Naive B cell (primary cell): ENCODE data around the gene OR10H1. TPM values are rescaled to one million over a fixed set of nuclear protein-coding genes. Genes with fewer than 3 reads are reported as not detected.
"Not testable (repeated sequence)": the region's sequence is repeated elsewhere in the genome, so short reads cannot be mapped to it uniquely, and the experiment has no call there.

Experiments
- ATAC-seq, 2 donors: fragments of 150-1000 bp; cut with Tn5 transposase; 2 replicates each; pipeline ENCODE4 v1.10.0; 2021; ENCODE audit warnings: low read depth in 2 of 2, mild to moderate bottlenecking in 2 of 2, moderate library complexity in 2 of 2
- DNase-seq: peaks from one replicate; pipeline ENCODE4 v3.0.0; 2022
- H3K27ac Mint-ChIP-seq, 6 donors: one replicate each; pipeline ENCODE4 v1.8.0; 2020 to 2022; ENCODE audit warnings: mild to moderate bottlenecking in 6 of 6, mixed read lengths in 6 of 6, moderate library complexity in 5 of 6, inconsistent platforms in 2 of 6
- H3K27me3 Mint-ChIP-seq, 3 donors: one replicate each; pipeline ENCODE4 v1.8.0; 2021 to 2022; ENCODE audit warnings: mixed read lengths in 3 of 3, mild to moderate bottlenecking in 1 of 3
- H3K36me3 Mint-ChIP-seq, 2 donors: one replicate each; pipeline ENCODE4 v1.8.0; 2020 to 2022; ENCODE audit warnings: mixed read lengths in 2 of 2, inconsistent platforms in 1 of 2, mild to moderate bottlenecking in 1 of 2
- H3K4me1 Mint-ChIP-seq, 3 donors: one replicate each; pipeline ENCODE4 v1.8.0; 2020 to 2022; ENCODE audit warnings: mixed read lengths in 3 of 3, inconsistent platforms in 1 of 3, mild to moderate bottlenecking in 1 of 3, moderate library complexity in 1 of 3
- H3K4me3 Mint-ChIP-seq, 8 donors: one replicate each; pipeline ENCODE4 v1.8.0; 2020 to 2022; ENCODE audit warnings: mild to moderate bottlenecking in 8 of 8, mixed read lengths in 8 of 8, moderate library complexity in 8 of 8, inconsistent platforms in 2 of 8
- H3K9me3 Mint-ChIP-seq, 7 donors: one replicate each; pipeline ENCODE4 v1.8.0; 2020 to 2022; ENCODE audit warnings: mixed read lengths in 7 of 7, mild to moderate bottlenecking in 5 of 7, inconsistent platforms in 2 of 7, moderate library complexity in 1 of 7
- polyA plus RNA-seq, 6 donors: library from polyadenylated mRNA; unstranded; fragments of 300-500 nt; fragmentation: Illumina TruSeq; gene quantifications; one replicate each; pipeline ENCODE4 v1.2.3, GENCODE V29; 2021; ENCODE audit warnings: low read depth in 6 of 6

The OR10H1 gene
- polyA plus RNA-seq, 6 donors from 2014 or later = not detected

DNA sequence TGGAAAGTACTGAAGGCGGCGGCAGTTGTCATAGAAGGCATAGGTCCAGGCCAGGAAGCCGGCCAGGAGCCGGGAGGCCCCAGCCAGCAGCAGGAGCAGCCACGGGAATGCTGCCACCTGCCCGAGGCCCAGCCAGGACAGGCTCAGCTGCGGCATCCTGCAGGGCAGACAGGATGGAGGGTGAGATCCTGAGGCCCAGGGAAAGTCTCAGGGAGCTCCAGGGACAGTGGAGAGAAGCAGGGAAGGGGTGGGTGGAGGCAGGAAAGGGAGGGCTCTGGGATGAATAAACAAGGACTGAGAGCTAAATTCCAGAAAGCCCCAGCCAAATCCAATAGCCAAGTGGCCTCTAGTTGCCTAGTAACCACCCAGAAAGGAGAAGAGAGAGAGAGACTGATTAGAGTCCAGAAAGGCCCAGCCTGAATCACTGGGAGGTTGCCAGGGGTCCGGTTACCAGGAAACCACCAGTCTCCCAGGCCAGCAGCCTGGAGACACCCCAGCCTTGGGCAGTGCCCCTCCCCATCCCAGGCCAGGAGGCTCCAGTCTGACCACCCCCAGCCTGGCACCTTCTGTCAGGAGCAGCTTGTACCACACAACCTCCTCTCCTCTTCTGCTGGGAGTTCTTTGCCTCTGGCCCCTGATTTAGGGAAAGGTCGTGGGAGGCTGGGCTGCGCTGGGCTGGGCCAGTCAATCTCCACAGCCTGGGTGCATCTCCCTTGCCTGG, 35.5 kb downstream of the OR10H1 start:
- Mint-ChIP-seq H3K4me1 (peaks cover 0 to 8% (median 4%) of the 10 kb centered on the region in 3 donors), H3K27ac (no peak overlapping the region), H3K4me3 (peak overlapping the region in 1 of 8 donors; percentile 22), H3K27me3 (peaks cover 14 to 60% (median 42%) of the 10 kb centered on the region in 3 donors), H3K9me3 (peaks cover under 1 to 10% (median 4%) of the 10 kb centered on the region in 7 donors), H3K36me3 (peaks cover 0 to 8% of the 10 kb centered on the region in 2 donors)
- no peak for DNase-seq
- ATAC-seq = no peak

GRCh38 chr19:15776991-15777970, 38.2 kb downstream of the OR10H1 start:
- H3K4me1 Mint-ChIP-seq = peaks cover 0 to 8% (median 4%) of the 10 kb centered on the region in 3 donors
- DNase-seq (no peak), ATAC-seq (no peak)
- H3K4me3 Mint-ChIP-seq = no peak overlapping the region
- no peak overlapping the region for H3K27ac Mint-ChIP-seq
- peaks cover 0 to 8% of the 10 kb centered on the region in 2 donors for H3K36me3 Mint-ChIP-seq
- peaks cover 24 to 66% (median 54%) of the 10 kb centered on the region in 3 donors for H3K27me3 Mint-ChIP-seq
- H3K9me3 Mint-ChIP-seq = peaks cover 0 to 7% (median 4%) of the 10 kb centered on the region in 7 donors

- DNase-seq (no peak), ATAC-seq (no peak)
- Mint-ChIP-seq H3K36me3 (peaks cover 0 to 8% of the 10 kb centered on the region in 2 donors), H3K27me3 (peaks cover 32 to 67% (median 62%) of the 10 kb centered on the region in 3 donors), H3K4me3 (no peak overlapping the region), H3K4me1 (peaks cover 0 to 8% (median 4%) of the 10 kb centered on the region in 3 donors), H3K27ac (no peak overlapping the region), H3K9me3 (peaks cover 0 to 13% (median 4%) of the 10 kb centered on the region in 7 donors)
These were observed 39.2 kb downstream of the OR10H1 start for GRCh38 chr19:15776264-15776663.

- Mint-ChIP-seq H3K36me3 (peaks cover 0 to 8% of the 10 kb centered on the region in 2 donors), H3K4me3 (no peak overlapping the region), H3K27me3 (peaks cover 39 to 74% (median 68%) of the 10 kb centered on the region in 3 donors), H3K4me1 (peaks cover 0 to 8% (median 0%) of the 10 kb centered on the region in 3 donors), H3K27ac (no peak overlapping the region), H3K9me3 (peaks cover 0 to 13% (median 4%) of the 10 kb centered on the region in 7 donors)
- DNase-seq = no peak
- ATAC-seq = no peak
These were observed 40.2 kb downstream of the OR10H1 start for GRCh38 chr19:15775249-15775648.

- not testable (repeated sequence) for DNase-seq, H3K36me3 Mint-ChIP-seq, H3K4me3 Mint-ChIP-seq, ATAC-seq, H3K4me1 Mint-ChIP-seq, H3K27ac Mint-ChIP-seq
- peaks cover 0 to 13% (median 4%) of the 10 kb centered on the region in 7 donors for H3K9me3 Mint-ChIP-seq
- H3K27me3 Mint-ChIP-seq = peaks cover 46 to 85% (median 78%) of the 10 kb centered on the region in 3 donors
These were observed 41.3 kb downstream of the OR10H1 start for GRCh38 chr19:15774159-15774558.

DNA sequence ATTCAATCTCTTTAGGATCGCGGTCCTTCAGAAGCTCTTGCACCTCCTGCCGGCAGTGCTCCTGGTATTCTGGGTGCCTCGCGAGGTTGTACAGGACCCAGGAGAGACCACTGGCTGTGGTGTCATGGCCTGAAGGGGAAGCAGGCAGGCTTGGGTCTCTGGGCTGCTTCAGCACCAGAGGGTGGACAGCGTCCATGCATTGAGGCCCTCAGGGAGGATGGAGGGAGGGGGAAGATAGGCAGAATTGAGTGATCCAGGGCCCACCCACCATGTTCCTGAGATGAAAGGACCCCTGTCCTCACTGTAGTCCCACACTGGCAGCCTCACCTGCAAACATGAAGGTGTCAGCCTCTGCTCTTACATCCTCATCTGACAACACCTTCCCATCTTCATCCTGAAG, 45.9 kb downstream of the OR10H1 start:
- peak overlapping the region in 1 of 8 donors; percentile 48 for H3K4me3 Mint-ChIP-seq
- peaks cover 0 to 15% (median 3%) of the 10 kb centered on the region in 7 donors for H3K9me3 Mint-ChIP-seq
- H3K27me3 Mint-ChIP-seq = peaks cover 53 to 84% (median 57%) of the 10 kb centered on the region in 3 donors
- no peaks in the 10 kb centered on the region for H3K4me1 Mint-ChIP-seq
- H3K27ac Mint-ChIP-seq = peak overlapping the region in 1 of 6 donors; percentile 89
- H3K36me3 Mint-ChIP-seq = no peaks in the 10 kb centered on the region
- no peak for ATAC-seq
- DNase-seq = no peak

DNA sequence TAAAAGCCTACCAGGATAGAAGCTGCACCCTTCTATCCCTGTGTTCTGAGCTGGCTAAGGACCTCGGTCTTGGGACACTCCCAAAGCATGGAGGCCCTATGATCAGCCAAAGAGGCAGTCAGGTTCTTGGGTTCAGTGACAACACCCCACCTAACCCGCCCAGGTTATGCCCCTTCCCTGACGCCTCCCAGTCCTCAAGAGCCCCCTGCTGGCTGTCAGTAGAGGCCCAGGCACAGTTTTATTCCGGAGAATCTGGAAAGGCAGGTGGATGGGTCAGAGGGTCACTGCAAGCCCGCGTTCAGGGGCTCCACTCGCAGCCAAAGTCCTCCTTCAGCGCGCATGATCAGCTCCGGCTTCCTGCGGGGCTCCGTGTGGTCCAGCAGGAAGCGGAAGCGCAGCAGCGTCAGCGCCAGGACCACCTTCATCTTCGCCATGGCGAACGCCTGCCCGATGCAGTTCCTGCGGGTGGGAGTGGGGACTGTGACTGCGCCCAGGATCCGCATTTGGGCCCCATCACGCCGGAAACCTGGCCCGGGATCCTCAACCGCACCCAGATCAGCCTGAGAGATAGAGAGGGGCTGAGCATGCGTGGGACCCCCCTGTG, 55.4 kb downstream of the OR10H1 start:
- peaks cover 0 to 6% of the 10 kb centered on the region in 2 donors for H3K36me3 Mint-ChIP-seq
- peaks cover 0 to 12% (median 5%) of the 10 kb centered on the region in 7 donors for H3K9me3 Mint-ChIP-seq

GRCh38 chr19:15758379-15758778, 57.1 kb downstream of the OR10H1 start:
- peaks cover 0 to 12% (median 5%) of the 10 kb centered on the region in 7 donors for H3K9me3 Mint-ChIP-seq
- H3K36me3 Mint-ChIP-seq = peaks cover 0 to 6% of the 10 kb centered on the region in 2 donors
- H3K27me3 Mint-ChIP-seq = peaks cover 38 to 91% (median 59%) of the 10 kb centered on the region in 3 donors
- H3K4me1 Mint-ChIP-seq = peaks cover 0 to 3% (median 0%) of the 10 kb centered on the region in 3 donors
- ATAC-seq = no peak
- H3K27ac Mint-ChIP-seq = no peak overlapping the region
- DNase-seq = no peak
- H3K4me3 Mint-ChIP-seq = no peak overlapping the region

More for the DNA sequence above, 55.4 kb downstream of the OR10H1 start:
- H3K4me3 Mint-ChIP-seq = no peak overlapping the region
- H3K4me1 Mint-ChIP-seq = peaks cover 0 to 3% (median 0%) of the 10 kb centered on the region in 3 donors
- DNase-seq (no peak), ATAC-seq (no peak)
- H3K27ac Mint-ChIP-seq = no peak overlapping the region
- H3K27me3 Mint-ChIP-seq = peaks cover 43 to 84% (median 64%) of the 10 kb centered on the region in 3 donors

Other genes with a start within 250 kb of the OR10H1 start
- not detected for gene CYP4F8, start 200.4 kb downstream of the OR10H1 start, polyA plus RNA-seq
- not detected for gene CYP4F3, start 174.8 kb downstream of the OR10H1 start, polyA plus RNA-seq
- not detected for gene CYP4F12, start 142.6 kb downstream of the OR10H1 start, polyA plus RNA-seq
- not detected for gene OR10H2, start 87.6 kb downstream of the OR10H1 start, polyA plus RNA-seq
- not detected for gene OR10H3, start 77.7 kb downstream of the OR10H1 start, polyA plus RNA-seq
- not detected for gene OR10H5, start 28.0 kb downstream of the OR10H1 start, polyA plus RNA-seq
- gene CYP4F2, start 82.4 kb upstream of the OR10H1 start, polyA plus RNA-seq = not detected
- not detected for gene CYP4F11, start 118.9 kb upstream of the OR10H1 start, polyA plus RNA-seq
- gene OR10H4, start 133.3 kb upstream of the OR10H1 start, polyA plus RNA-seq = not detected